Activated CD4-positive, alpha-beta T cell treated with anti-CD3 and anti-CD28 coated beads, Interleukin-2, amount 50 U/mL, for 48 hours (primary cell): ENCODE measurements around the gene MASP2.
A peak's percentile ranks its signal among the peaks of the same experiment; 100 is the strongest.
"Not testable (repeated sequence)": the region's sequence is repeated elsewhere in the genome, so short reads cannot be mapped to it uniquely, and the experiment has no call there.

Source experiments
- DNase-seq, 2 experiments: peaks; one replicate each; pipeline ENCODE4 v3.0.0-alpha.2; 2020

The MASP2 gene

GRCh38 chr1:11046625-11047365 lies at the start of gene MASP2:
MASP2 (minus strand) TSS chr1:11047239; CDS start chr1:11047207, 32 bp downstream.
- DNase-seq, result no peak

DNA sequence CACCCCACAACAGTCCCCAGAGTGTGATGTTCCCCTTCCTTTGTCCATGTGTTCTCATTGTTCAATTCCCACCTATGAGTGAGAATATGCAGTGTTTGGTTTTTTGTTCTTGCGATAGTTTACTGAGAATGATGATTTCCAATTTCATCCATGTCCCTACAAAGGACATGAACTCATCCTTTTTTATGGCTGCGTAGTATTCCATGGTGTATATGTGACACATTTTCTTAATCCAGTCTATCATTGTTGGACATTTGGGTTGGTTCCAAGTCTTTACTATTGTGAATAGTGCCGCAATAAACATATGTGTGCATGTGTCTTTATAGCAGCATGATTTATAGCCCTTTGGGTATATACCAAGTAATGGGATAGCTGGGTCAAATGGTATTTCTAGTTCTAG lies 36.7 kb upstream of the MASP2 start:
- not testable (repeated sequence) for DNase-seq

GRCh38 chr1:11080931-11081330 lies 33.9 kb upstream of the MASP2 start:
- DNase-seq, result no peak

- no peak for DNase-seq
Observed at GRCh38 chr1:11078631-11079030, 31.6 kb upstream of the MASP2 start.

- not testable (repeated sequence) for DNase-seq
Observed at GRCh38 chr1:11073398-11073797, 26.4 kb upstream of the MASP2 start.

GRCh38 chr1:11072216-11072917 lies 25.3 kb upstream of the MASP2 start:
- DNase-seq, result no peak

GRCh38 chr1:11071463-11072215 lies 24.6 kb upstream of the MASP2 start:
- DNase-seq, result no peak

GRCh38 chr1:11070876-11071275 lies 23.8 kb upstream of the MASP2 start:
- DNase-seq, result no peak

GRCh38 chr1:11068600-11069473 lies 21.8 kb upstream of the MASP2 start:
- no peak for DNase-seq

GRCh38 chr1:11067716-11068599 lies 20.9 kb upstream of the MASP2 start:
- no peak for DNase-seq

DNA sequence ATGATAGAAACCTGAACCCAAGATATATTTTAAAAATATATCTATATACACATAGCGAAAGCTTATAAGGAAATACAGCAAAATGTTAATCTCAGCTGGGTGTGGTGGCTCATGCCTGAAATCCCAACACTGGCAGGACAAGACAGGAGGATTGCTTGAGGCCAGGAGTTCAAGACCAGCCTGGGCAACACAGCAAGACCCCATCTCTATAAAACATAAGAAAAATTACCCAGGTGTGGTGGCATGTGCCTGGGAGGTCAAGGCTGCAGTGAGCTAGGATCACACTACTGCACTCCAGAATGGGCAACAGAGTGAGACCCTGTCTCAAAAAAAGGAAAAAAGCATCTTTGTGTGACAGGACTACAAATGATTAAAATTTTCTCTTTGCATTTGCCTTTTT lies 18.8 kb upstream of the MASP2 start:
- DNase-seq, result no peak

GRCh38 chr1:11064942-11065341 lies 17.9 kb upstream of the MASP2 start:
- no peak for DNase-seq

- not testable (repeated sequence) for DNase-seq
Observed at GRCh38 chr1:11063937-11064537, 17.0 kb upstream of the MASP2 start.

DNA sequence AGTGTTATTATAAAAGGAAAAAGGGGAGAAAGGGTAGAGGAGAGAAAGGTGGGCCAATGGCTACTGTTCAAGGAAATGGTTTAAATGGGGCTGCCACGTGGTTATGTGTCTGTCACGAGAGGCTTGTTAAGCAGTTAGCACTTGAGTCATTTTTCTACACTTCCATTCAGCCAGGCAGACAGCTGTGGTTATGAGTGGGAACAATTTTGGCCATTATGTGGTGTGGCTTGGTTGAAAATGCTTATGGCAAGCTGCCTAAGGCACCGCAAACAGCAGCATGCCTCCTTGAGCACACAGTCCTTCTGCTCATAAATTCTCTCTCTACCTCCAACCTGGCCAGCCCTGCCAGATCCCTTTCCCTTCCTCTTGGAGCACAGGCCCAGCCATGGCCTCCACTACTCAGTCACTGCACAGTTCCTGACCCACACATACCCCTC lies 15.9 kb upstream of the MASP2 start:
- peak; percentile 38 to 54 for DNase-seq

DNA sequence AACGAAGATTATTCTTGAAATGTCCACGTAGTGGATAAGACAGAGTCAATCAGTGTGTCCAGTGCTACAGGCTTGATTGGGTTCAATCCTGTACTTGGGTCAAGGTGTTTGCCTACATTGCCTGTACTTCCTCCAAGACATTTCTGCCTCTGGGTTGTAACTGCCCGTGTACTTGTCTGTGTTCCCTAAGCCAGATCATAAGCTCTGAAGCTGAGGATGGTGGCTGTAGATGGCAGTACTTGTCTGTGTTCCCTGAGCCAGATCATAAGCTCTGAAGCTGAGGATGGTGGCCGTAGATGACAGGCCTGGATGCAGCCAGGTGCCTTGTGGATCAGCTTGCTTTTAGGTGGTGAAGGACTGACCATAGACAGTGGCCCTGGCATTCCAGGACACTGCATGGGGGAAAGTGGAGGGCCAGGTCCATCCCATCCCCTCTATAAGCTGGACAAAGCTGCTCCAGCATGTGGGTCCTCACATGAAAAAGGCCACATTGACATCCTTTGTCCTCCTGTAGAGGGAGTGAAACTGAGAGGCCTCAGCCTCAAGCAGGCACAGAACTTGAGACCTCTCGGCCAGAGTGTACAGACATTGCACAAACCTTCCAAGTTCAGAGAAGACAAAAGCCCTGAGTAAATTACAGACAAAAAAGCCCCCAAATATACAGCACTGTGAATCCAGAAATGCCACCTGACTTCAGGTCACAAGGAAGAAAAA lies 14.8 kb upstream of the MASP2 start:
- DNase-seq, result no peak

DNA sequence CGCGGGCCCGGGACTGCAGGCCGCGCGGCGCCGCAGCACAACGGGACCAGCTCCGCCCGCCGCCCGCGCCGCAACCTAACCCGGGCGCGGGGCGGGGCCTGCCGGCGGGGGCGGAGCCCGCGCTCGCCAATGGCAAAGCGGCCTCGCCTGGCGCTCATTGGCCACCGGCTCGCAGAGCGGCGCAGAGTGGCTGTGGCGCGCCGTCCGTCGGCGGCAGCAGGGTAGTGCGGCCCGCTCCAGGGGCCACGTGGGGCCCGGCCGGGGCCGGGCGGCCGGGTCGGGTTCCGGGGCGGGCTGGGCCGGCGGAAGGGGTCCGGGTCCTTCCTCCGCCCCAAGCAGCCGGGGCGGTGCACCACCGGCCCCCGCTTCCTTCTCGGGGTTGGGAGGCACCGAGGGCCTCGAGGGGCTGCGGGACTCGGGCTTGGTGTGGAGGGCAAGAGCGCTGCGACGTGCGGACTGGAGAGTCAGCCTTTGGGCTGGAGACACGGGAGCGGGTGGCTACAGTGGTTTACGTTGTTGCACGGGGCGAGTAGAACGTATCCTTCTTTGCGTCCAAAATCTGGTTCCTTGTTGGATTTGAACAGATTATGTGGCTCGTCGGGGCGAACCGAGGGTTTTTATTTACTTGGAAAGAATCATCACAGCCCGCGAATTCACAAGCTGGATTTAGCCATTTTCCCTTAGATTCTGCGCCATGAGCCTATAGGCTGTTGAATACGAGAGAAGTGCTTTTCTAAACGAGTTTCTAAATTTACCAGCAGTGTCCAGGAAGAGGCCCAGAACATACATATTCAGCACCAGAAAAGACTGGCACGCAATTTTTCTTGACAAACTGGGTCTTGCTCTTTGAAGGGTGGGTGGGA lies 13.2 kb upstream of the MASP2 start, which contains the start of gene SRM:
TSS of gene SRM (minus strand) at position 51 of the 863 bp plus-strand sequence. CDS start 75 bp downstream, outside the sequence.
- peak; percentile 88 to 90 for DNase-seq

GRCh38 chr1:11059155-11059967 lies 12.3 kb upstream of the MASP2 start:
- DNase-seq, result no peak

DNA sequence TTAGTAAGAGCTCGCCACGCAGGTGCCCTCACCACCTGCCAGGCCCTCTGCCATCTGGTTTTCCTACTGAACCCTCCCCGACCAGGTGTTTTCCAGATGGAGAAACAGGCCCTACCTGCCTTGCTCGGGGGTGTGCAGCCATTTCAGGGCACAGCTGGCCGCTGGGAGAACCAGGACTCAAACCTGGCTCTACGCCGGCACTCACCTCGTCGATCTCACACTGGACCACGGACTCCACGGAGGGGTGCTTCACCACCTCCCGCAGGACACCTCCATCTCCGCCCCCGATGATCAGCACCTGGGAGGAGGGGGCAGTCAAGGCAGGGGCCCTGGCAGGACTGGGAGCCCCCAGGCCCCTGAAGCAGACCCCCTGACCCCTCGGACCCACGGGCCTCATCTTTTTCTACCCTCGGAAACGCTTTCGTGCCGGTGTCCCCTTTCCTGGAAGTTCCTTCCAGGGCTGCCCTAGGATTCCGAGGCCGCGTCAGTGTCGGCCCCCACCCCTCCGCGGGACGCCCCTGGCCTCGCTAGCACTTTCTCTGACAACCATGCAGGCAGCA lies 11.6 kb upstream of the MASP2 start:
- DNase-seq, result no peak
